BJ (cell line): ENCODE data around the gene B3GALT2. TPM values are rescaled to one million over a fixed set of nuclear protein-coding genes. Genes with fewer than 3 reads are reported as not detected.

ENCODE experiments used
- CTCF ChIA-PET: fragments of 350-600 bp; formaldehyde crosslinking; extraction: SDS; loops from one replicate; lab custom pipeline; 2021; ENCODE audit warnings: antibody characterized with exemption, inconsistent platforms; lab: Yijun Ruan, JAX
- POLR2A ChIA-PET: fragments of 300-600 bp; sonication (Branson Sonifier 250); formaldehyde crosslinking; extraction: SDS; loops from one replicate; lab custom pipeline; 2021; ENCODE audit warnings: antibody characterized with exemption; lab: Charles Lee
- DNase-seq: peaks from one replicate; pipeline ENCODE4 v3.0.0-alpha.2; 2011; ENCODE audit warnings: low read depth
- H3K27me3 ChIP-seq: 2 replicates; pipeline ENCODE4 v1.6.0; 2011; ENCODE audit warnings: low read length; ENCODE audit not compliant: control insufficient read depth, insufficient read depth
- H3K36me3 ChIP-seq: 2 replicates; pipeline ENCODE4 v1.5.1; 2011; ENCODE audit warnings: low read length; ENCODE audit not compliant: control insufficient read depth, insufficient read depth
- H3K4me3 ChIP-seq: 2 replicates; pipeline ENCODE4 v1.5.1; 2011; ENCODE audit warnings: low read depth, mild to moderate bottlenecking, control low read depth, low read length
- CTCF ChIP-seq: IDR thresholded peaks from 2 replicates; pipeline ENCODE4 v1.5.1; 2011; ENCODE audit warnings: low read depth, mild to moderate bottlenecking, control low read depth, inconsistent platforms, low read length, moderate library complexity; ENCODE audit not compliant: insufficient read depth
- polyA plus RNA-seq: library from polyadenylated mRNA; depleted of rRNA; stranded (reverse); fragments of >200 nt; gene quantifications from 2 replicates; pipeline ENCODE4 v1.2.3, GENCODE V29; 2011

Gene B3GALT2
- polyA plus RNA-seq, 1 experiment = 1.5 TPM

- DNase-seq = no peak
- ChIA-PET POLR2A (no interaction called here), CTCF (no interaction called here)
- Histone ChIP-seq H3K27me3 (no peaks in the 10 kb centered on the region), H3K36me3 (no peaks in the 10 kb centered on the region), H3K4me3 (no peak overlapping the region)
- no peak for TF ChIP-seq CTCF
These were observed 9.6 kb downstream of the B3GALT2 start for GRCh38 chr1:193176788-193177187.

- DNase-seq = no peak
- no peaks in the 10 kb centered on the region for H3K27me3 ChIP-seq
- ChIA-PET CTCF (no interaction called here), POLR2A (no interaction called here)
- TF ChIP-seq CTCF = no peak
- H3K36me3 ChIP-seq = no peaks in the 10 kb centered on the region
- no peak overlapping the region for H3K4me3 ChIP-seq
These were observed 10.3 kb downstream of the B3GALT2 start for GRCh38 chr1:193176113-193176512.

GRCh38 chr1:193157360-193157759 lies 29.1 kb downstream of the B3GALT2 start:
- H3K27me3 ChIP-seq = no peaks in the 10 kb centered on the region
- ChIA-PET POLR2A (no interaction called here), CTCF (interaction anchor here (0.6 kb wide), 1 partner anchor 986 kb away, joined by 3 read pairs; no protein-coding TSS in a partner anchor)
- H3K4me3 ChIP-seq = no peak overlapping the region
- no peak for DNase-seq
- TF ChIP-seq CTCF = no peak
- no peaks in the 10 kb centered on the region for H3K36me3 ChIP-seq

GRCh38 chr1:193156822-193157142 lies 29.6 kb downstream of the B3GALT2 start:
- CTCF ChIA-PET = no interaction called here
- H3K4me3 ChIP-seq = no peak overlapping the region
- TF ChIP-seq CTCF = no peak
- no peaks in the 10 kb centered on the region for H3K36me3 ChIP-seq
- no peak for DNase-seq
- POLR2A ChIA-PET = no interaction called here
- no peaks in the 10 kb centered on the region for H3K27me3 ChIP-seq

GRCh38 chr1:193156117-193156821 lies 30.1 kb downstream of the B3GALT2 start:
- no peaks in the 10 kb centered on the region for H3K27me3 ChIP-seq
- ChIA-PET POLR2A (no interaction called here), CTCF (interaction anchor here (1.7 kb wide), 1 partner anchor 13 kb away, joined by 4 read pairs; no protein-coding TSS in a partner anchor)
- H3K4me3 ChIP-seq = no peak overlapping the region
- no peak for DNase-seq
- peaks cover 3% of the 10 kb centered on the region for H3K36me3 ChIP-seq
- no peak for TF ChIP-seq CTCF
